Ovary (tissue), 9 donors: ENCODE data around the gene BAIAP3. TPM values are rescaled to one million over a fixed set of nuclear protein-coding genes. Genes with fewer than 3 reads are reported as not detected.

Experiments
- DNase-seq, 5 donors: peaks; one replicate each; pipeline ENCODE4 v3.0.0-alpha.2; 2019 to 2020
- H3K27ac ChIP-seq, 2 donors: fragments of 200-600 bp; one replicate each; pipeline versions ENCODE4 v1.5.1 to v1.8.0; 2019 to 2022
- H3K27me3 ChIP-seq: fragments of 200-600 bp; one replicate; pipeline ENCODE4 v1.8.0; 2022
- H3K36me3 ChIP-seq: fragments of 200-600 bp; sonication (generic); one replicate; pipeline ENCODE4 v1.5.1; 2019
- H3K4me1 ChIP-seq: one replicate; pipeline ENCODE4 v1.8.1; 2013; ENCODE audit warnings: mild to moderate bottlenecking, moderate library complexity; ENCODE audit not compliant: insufficient read depth
- H3K4me3 ChIP-seq: fragments of 200-600 bp; sonication (generic); one replicate; pipeline ENCODE4 v1.5.1; 2017
- H3K9me3 ChIP-seq, 2 donors: fragments of 200-600 bp in 1 of 2; sonication (generic) in 1 of 2; one replicate each; pipeline versions ENCODE4 v1.5.1 to v1.8.1; 2013 to 2019; ENCODE audit warnings: mild to moderate bottlenecking in 1 of 2, moderate library complexity in 1 of 2
- CTCF ChIP-seq, 3 donors: fragments of 450-650 bp in 2 of 3; fragments of 200-600 bp in 1 of 3; IDR thresholded peaks; one replicate each; pipeline versions ENCODE4 v1.5.1 to v1.8.0; 2016 to 2022; ENCODE audit warnings: antibody characterized with exemption in 3 of 3, mild to moderate bottlenecking in 1 of 3
- EP300 ChIP-seq: sonication (generic); formaldehyde crosslinking; IDR thresholded peaks from one replicate; pipeline ENCODE4 v1.6.1; 2017; ENCODE audit warnings: antibody characterized with exemption
- POLR2A ChIP-seq: fragments of 450-650 bp; IDR thresholded peaks from one replicate; pipeline ENCODE4 v1.6.1; 2017; ENCODE audit warnings: antibody characterized with exemption, mild to moderate bottlenecking, moderate library complexity
- WGBS, 3 donors: extraction: QIAGEN DNeasy Blood & Tissue Kit in 1 of 3; methylation state at CpG; one replicate each; pipeline versions ENCODE4 v1.1.5 to v1.1.7; 2013 to 2017; 5-methylcytosine and 5-hydroxymethylcytosine counted together
- intact Hi-C, 4 donors: fragments of 100-400 bp; cut with DNase I; formaldehyde crosslinking; loops; one replicate each; pipeline versions ENCODE4 v1.11.0 to v1.15.1; 2022 to 2023
- polyA plus RNA-seq, 2 donors: library from polyadenylated mRNA; stranded (reverse); fragments of 200-250 nt in 1 of 2; fragments of 350-450 nt in 1 of 2; fragmentation: Illumina TruSeq in 1 of 2; extraction: RNeasy Lipid Tissue Mini Kit (QIAGEN cat#74804) in 1 of 2; gene quantifications; one replicate each; pipeline ENCODE4 v1.2.3, GENCODE V29; 2013 to 2014
- total RNA-seq, 7 donors: library from RNA; depleted of rRNA in 2 of 7; stranded (reverse); fragments of >200 nt in 2 of 7; fragmentation: NEBNext Ultra II Directional in 3 of 7; extraction: Animal tissue kit (Norgen Biotek cat#: 25700) in 3 of 7; gene quantifications; one replicate each; pipeline versions ENCODE4 v1.1.0 to v1.2.4, GENCODE V29; 2016 to 2023
- donor health status: DM: no; HTN: no; CAD: no; lungs with moderate emphysema.
- donor health status: DM: no; HTN: no; CAD: no.
- donor health status: Bipolar disorder and iron deficiency.
- donor health status: DM: yes; HTN: yes; CAD: no.
- donor health status: DM: no; HTN: no; CAD: no.
- donor health status: DM: yes; HTN: yes; CAD: no.

Gene BAIAP3
- total and polyA plus RNA-seq, 9 donors, result 0.25 to 26.1 (median 1.2) TPM

GRCh38 chr16:1315081-1316032, 18.1 kb upstream of the BAIAP3 start:
- WGBS, 3 donors, result 78 to 83% (median 79%) methylated on average over 39 to 46 of the region's 46 CpGs
- H3K4me1 ChIP-seq, result peaks cover 27% of the 10 kb centered on the region
- no peak for TF ChIP-seq CTCF (IDR thresholded peaks at IDR 0.05)
- TF ChIP-seq POLR2A, result no peak
- H3K4me3 ChIP-seq, result no peak overlapping the region
- no peaks in the 10 kb centered on the region for H3K36me3 ChIP-seq
- no peaks in the 10 kb centered on the region for H3K27me3 ChIP-seq
- DNase-seq, result no peak
- intact Hi-C loops, result no loop called here
- H3K27ac ChIP-seq, result no peak overlapping the region
- no peaks in the 10 kb centered on the region for H3K9me3 ChIP-seq

- Histone ChIP-seq H3K27ac (no peak overlapping the region), H3K36me3 (no peaks in the 10 kb centered on the region), H3K4me1 (peaks cover 24% of the 10 kb centered on the region), H3K9me3 (no peaks in the 10 kb centered on the region), H3K4me3 (no peak overlapping the region), H3K27me3 (no peaks in the 10 kb centered on the region)
- TF ChIP-seq POLR2A (no peak), EP300 (no peak), CTCF (IDR thresholded peaks at IDR 0.05) (no peak)
- intact Hi-C loops, result no loop called here
- WGBS, 3 donors, result 78 to 85% (median 81%) methylated on average over 14 of the region's 14 CpGs
- DNase-seq, result no peak
Measured at GRCh38 chr16:1316033-1316405, 17.4 kb upstream of the BAIAP3 start.

- 79 to 82% (median 81%) methylated on average over 27 to 32 of the region's 32 CpGs for WGBS, 3 donors
Measured at GRCh38 chr16:1317479-1318267, 15.8 kb upstream of the BAIAP3 start.

GRCh38 chr16:1318268-1318545, 15.2 kb upstream of the BAIAP3 start:
- DNase-seq, result no peak
- intact Hi-C loops, result no loop called here
- Histone ChIP-seq H3K4me1 (peaks cover 7% of the 10 kb centered on the region), H3K36me3 (no peaks in the 10 kb centered on the region), H3K4me3 (no peak overlapping the region), H3K9me3 (no peaks in the 10 kb centered on the region), H3K27me3 (no peaks in the 10 kb centered on the region), H3K27ac (no peak overlapping the region)
- 74 to 79% (median 75%) methylated on average over 9 of the region's 9 CpGs for WGBS, 3 donors
- TF ChIP-seq CTCF (IDR thresholded peaks at IDR 0.05) (no peak), POLR2A (no peak), EP300 (no peak)

More at GRCh38 chr16:1317479-1318267, 15.8 kb upstream of the BAIAP3 start:
- no peak for TF ChIP-seq POLR2A
- TF ChIP-seq CTCF (IDR thresholded peaks at IDR 0.05), result no peak
- TF ChIP-seq EP300, result no peak
- intact Hi-C loops, result no loop called here
- Histone ChIP-seq H3K27me3 (no peaks in the 10 kb centered on the region), H3K4me3 (no peak overlapping the region), H3K9me3 (no peaks in the 10 kb centered on the region), H3K27ac (no peak overlapping the region), H3K36me3 (no peaks in the 10 kb centered on the region), H3K4me1 (peaks cover 11% of the 10 kb centered on the region)
- no peak for DNase-seq
